AG04449 (cell line): Measurements from ENCODE around the gene UBA7.
"Not testable (repeated sequence)": the region's sequence is repeated elsewhere in the genome, so short reads cannot be mapped to it uniquely, and the experiment has no call there.

Source experiments
- CTCF ChIA-PET: fragments of 350-600 bp; formaldehyde crosslinking; extraction: SDS; loops from one replicate; lab custom pipeline; 2021; ENCODE audit warnings: antibody characterized with exemption; lab: Yijun Ruan, JAX
- POLR2A ChIA-PET: fragments of 400-600, 350-600 bp; formaldehyde crosslinking; extraction: SDS; loops from one replicate; lab custom pipeline; 2020; ENCODE audit warnings: antibody characterized with exemption, inconsistent platforms; lab: Yijun Ruan, JAX
- DNase-seq: peaks from one replicate; pipeline ENCODE4 v3.0.0-alpha.2; 2010; ENCODE audit warnings: low read depth, low spot score
- H3K4me3 ChIP-seq: 2 replicates; pipeline ENCODE4 v1.5.1; 2011; ENCODE audit warnings: low read depth, mild to moderate bottlenecking, control low read depth, low read length
- CTCF ChIP-seq: IDR thresholded peaks from one replicate; pipeline ENCODE4 v1.5.1; 2011; ENCODE audit warnings: mild to moderate bottlenecking, moderate library complexity, low read length, control low read depth, inconsistent platforms; ENCODE audit not compliant: insufficient read depth; ENCODE audit errors: missing control alignments

UBA7 gene

GRCh38 chr3:49785565-49786356 lies 28.0 kb downstream of the UBA7 start:
- ChIA-PET POLR2A (interaction anchor here (0.7 to 1.8 kb wide), 4 partner anchors 13 to 20 kb away, joined by 4 to 8 read pairs (median 4); partner anchors contain the start of genes CDHR4 and INKA1), CTCF (interaction anchor here (1.5 to 4.0 kb wide), 3 partner anchors 17 to 53 kb away, joined by 4 to 48 read pairs (median 10); partner anchors contain the start of genes CDHR4 and INKA1)
- DNase-seq: no peak

DNA sequence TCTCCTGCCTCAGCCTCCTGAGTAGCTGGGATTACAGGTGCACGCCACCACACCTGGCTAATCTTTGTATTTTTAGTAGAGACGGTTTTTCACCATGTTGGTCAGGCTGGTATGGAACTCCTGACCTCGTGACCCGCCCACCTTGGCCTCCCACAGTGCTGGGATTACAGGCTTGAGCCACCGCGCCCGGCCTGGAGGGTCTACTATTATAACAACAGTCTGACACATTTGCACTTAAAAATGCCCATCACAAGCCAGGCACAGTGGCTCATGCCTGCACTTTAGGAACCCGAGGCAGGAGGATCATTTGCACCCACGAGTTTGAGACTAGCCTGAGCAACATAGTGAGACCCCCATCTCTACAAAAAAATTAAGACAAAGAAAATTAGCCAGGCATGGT lies 31.5 kb downstream of the UBA7 start:
- CTCF ChIA-PET, H3K4me3 ChIP-seq, DNase-seq: not testable (repeated sequence)
- POLR2A ChIA-PET: interaction anchor here (0.6 kb wide), 1 partner anchor 16 kb away, joined by 4 read pairs; no protein-coding TSS in a partner anchor

More at GRCh38 chr3:49785565-49786356, 28.0 kb downstream of the UBA7 start:
- H3K4me3 ChIP-seq: peak overlapping the region; percentile 76
- no peak for TF ChIP-seq CTCF

DNA sequence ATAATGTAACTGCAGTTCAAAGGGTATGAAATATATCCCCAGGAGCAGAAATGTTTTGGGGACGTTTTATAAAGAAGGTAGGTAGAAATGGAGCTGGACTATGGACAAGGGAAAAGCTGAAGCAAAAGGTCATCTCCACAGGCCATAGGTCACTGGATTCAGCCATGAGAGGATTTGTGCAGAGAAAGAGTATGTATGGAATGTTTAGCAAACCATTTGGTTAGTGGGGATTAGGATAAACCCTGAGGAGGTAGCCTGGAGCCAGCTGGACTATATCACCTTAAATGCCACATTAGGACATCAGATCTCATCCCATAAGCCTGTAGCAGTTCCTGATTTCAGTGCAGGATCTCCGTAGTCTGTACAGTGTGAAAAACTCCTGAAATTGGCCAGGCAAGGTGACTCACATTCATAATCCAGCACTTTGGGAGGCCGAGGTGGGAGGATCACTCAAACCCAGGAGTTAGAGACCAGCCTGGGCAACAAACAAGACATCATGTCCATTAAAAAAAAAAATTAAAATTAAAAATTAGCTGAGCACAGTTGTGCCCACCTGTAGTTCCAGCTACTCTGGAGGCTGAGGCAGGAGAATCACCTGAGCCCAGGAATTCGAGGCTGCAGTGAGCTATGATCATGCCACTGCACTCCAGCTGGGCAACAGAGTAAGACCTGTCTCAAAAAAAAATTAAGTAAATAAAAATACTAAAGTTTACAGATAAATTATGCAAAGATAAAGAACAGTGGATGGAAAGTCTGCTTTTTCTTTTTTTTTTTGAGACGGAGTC lies 32.1 kb downstream of the UBA7 start:
- TF ChIP-seq CTCF: no peak
- no peak for DNase-seq
- POLR2A ChIA-PET: no interaction called here
- H3K4me3 ChIP-seq: no peak overlapping the region
- CTCF ChIA-PET: no interaction called here

DNA sequence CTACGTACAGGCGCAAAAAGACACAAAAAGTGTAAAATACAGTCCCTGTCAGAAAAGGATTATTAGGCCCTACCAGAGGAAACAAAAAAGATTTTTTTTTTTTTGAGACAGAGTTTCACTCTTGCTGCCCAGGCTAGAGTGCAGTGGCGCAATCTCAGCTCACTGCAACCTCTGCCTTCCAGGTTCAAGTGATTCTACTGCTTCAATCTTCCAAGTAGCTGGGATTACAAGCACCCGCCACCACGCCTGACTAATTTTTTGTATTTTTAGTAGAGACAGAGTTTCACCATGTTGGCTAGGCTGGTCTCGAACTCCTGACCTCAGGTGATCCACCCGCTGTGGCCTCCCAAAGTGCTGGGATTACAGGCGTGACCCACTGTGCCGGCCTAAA lies 32.8 kb downstream of the UBA7 start:
- H3K4me3 ChIP-seq, DNase-seq, POLR2A ChIA-PET: not testable (repeated sequence)
- CTCF ChIA-PET: interaction anchor here (1.5 kb wide), 1 partner anchor 21 kb away, joined by 7 read pairs; no protein-coding TSS in a partner anchor

DNA sequence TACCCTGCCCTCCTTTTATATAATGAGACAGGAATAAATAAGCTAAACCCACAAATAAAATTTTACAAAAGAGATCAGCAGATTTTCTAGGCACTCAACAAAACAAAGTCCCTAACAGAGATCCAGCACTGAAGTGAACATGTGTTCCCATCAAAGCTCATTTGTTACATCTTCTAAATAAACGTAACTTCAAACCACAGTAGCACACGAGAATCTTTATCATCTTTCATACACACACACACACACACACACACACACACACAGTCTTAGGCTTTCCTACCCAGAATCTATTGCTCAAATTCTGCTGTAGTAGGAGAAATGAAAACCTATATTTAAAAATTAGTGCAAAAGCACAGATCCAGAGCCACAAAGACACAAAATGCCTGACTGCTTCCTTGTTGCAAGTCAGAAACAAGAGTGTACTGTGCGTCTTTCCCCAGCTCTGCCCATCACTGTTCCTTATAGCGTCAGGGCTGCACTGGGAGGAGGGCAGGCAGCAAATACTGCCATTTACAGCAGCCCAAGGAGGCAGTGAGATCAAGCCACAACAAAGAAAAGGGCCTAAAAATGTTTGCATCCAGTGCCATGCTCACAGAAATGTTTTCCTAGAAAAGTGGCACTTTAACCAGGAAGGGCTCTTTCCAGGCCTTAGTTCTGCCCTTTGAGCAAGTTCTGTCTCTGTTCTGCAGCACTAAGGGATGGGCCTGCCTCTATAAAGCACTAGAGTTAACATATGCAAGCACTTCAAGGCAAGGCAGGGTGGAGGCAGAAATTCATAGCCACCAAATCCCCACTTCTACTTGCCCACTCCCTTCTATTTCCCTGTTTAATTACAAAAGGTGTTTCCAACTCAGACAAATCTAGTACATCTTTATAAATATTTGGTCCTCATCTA lies 33.4 kb downstream of the UBA7 start:
- TF ChIP-seq CTCF: no peak
- DNase-seq: no peak
- POLR2A ChIA-PET: no interaction called here
- no peak overlapping the region for H3K4me3 ChIP-seq
- CTCF ChIA-PET: interaction anchor here (1.5 kb wide), 1 partner anchor 22 kb away, joined by 7 read pairs; no protein-coding TSS in a partner anchor

DNA sequence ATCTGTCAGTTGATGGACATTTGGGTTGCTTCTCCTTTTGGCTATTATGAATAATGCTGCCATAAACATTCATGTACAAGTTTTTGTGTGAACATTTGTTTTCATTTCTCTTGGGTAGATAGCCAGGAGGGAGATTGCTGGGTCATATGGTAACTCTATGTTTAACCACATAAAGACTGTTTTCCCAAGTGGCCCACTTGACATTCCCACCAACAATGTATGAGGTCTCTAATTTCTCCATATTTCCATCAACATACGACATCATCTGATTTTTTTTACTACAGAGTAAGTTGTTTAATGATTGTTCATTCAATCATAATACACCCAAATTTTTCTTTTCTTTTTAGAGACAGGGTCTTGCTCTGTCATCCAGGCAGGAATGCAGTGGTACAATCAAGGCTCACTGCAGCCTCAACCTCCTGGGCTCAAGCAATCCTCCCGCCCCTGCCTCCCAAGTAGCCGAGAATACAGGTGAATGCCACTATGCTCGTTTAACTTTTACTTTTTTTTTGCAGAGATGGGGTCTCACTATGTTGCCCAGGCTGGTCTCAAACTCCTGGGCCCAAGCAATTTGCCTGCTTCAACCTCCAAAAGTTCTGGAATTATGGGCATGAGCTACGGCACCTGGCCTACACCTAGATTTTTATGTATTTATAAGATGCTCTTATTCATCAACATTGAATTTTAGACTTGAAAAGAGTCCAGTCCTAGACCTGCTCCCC lies 34.2 kb downstream of the UBA7 start:
- ChIA-PET POLR2A (no interaction called here), CTCF (interaction anchor here (1.2 to 1.5 kb wide), 2 partner anchors 22 to 60 kb away, joined by 4 to 7 read pairs; no protein-coding TSS in a partner anchor)
- H3K4me3 ChIP-seq: no peak overlapping the region
- DNase-seq: no peak
- TF ChIP-seq CTCF: no peak

GRCh38 chr3:49776101-49776500 lies 37.7 kb downstream of the UBA7 start:
- H3K4me3 ChIP-seq, POLR2A ChIA-PET, DNase-seq: not testable (repeated sequence)
- CTCF ChIA-PET: interaction anchor here (0.7 to 1.2 kb wide), 3 partner anchors 9 to 63 kb away, joined by 3 read pairs; partner anchors contain the start of gene INKA1
